Stimulated activated CD4-positive, alpha-beta T cell treated with anti-CD3 and anti-CD28 coated beads, Interleukin-12 subunit alpha, Interleukin-12 subunit beta, amount 100 ng/mL, for 24 hours (primary cell): ENCODE results near the gene TLR9.
"Not testable (repeated sequence)": the region's sequence is repeated elsewhere in the genome, so short reads cannot be mapped to it uniquely, and the experiment has no call there.

ENCODE experiments used
- DNase-seq, 2 experiments: peaks; one replicate each; pipeline ENCODE4 v3.0.0-alpha.2; 2020; ENCODE audit warnings: low read depth in 2 of 2

TLR9 gene

DNA sequence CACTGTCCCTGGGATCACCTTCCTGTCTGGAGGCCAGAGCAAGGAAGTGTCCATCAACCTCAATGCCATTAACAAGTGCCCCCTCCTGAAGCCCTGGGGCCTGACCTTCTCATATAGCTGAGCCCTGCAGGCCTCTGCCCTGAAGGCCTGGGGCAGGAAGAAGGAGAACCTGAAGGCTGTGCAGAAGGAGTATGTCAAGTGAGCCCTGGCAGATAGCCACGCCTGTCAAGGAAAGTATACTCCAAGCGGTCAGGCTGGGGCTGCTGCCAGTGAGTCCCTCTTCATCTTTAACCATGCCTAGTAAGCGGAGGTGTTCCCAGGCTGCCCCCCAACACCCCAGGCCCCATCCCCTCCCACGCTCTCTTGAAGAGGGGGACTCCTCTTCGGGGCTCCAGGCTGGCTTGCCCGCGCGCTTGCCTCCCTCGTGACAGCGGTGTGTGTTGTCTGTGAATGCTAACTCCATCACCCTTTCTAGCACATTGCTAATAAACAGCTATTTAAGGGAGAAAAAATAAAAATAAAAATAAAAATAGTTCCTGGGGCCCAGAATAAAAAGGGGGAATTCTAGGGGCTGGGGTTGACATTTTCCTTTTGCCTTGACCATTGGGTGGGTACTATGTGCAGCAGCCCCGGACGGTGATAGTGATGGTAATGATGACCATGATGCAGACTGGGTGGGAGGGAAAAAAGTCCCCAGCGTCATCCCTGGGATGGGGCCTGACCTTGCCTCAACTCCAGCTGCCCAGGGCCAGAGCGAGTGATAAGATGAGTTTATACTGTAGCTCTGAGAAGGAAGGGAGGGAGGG lies 30.8 kb downstream of the TLR9 start:
- DNase-seq: no peak

DNA sequence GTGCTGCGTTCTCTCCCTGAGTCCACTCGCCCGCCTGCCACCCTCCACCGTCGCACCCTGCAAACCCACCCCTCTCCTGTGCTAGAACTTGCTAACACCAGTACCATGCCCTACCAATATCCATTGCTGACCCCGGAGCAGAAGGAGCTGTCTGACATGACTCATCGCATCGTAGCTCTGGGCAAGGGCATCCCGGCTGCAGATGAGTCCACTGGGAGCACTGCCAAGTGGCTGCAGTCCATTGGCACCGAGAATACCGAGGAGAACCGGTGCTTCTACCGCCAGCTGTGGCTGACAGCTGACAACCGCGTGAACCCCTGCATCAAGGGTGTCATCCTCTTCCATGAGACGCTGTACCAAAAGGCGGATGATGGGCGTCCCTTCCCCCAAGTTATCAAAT lies 32.4 kb downstream of the TLR9 start:
- DNase-seq: no peak

DNA sequence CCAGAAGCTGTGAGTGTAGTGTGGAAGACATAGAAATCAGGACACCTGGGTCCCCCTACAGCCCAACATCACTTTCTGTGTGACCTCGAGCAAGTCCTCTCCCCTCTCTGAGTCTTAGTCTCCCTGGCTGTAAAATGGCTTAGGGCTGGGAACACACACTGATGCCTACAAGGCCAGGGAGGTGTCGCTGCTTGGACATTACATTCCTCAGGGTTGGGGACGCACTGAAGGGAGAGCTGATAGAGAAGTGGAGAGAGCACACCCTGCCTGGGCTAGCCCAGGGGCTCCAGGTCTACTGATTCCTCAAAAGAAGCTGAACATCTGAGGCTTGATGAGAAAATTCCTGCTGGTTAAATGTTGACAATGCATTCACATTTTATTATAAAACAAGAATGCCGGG lies 33.8 kb downstream of the TLR9 start:
- DNase-seq: no peak

DNA sequence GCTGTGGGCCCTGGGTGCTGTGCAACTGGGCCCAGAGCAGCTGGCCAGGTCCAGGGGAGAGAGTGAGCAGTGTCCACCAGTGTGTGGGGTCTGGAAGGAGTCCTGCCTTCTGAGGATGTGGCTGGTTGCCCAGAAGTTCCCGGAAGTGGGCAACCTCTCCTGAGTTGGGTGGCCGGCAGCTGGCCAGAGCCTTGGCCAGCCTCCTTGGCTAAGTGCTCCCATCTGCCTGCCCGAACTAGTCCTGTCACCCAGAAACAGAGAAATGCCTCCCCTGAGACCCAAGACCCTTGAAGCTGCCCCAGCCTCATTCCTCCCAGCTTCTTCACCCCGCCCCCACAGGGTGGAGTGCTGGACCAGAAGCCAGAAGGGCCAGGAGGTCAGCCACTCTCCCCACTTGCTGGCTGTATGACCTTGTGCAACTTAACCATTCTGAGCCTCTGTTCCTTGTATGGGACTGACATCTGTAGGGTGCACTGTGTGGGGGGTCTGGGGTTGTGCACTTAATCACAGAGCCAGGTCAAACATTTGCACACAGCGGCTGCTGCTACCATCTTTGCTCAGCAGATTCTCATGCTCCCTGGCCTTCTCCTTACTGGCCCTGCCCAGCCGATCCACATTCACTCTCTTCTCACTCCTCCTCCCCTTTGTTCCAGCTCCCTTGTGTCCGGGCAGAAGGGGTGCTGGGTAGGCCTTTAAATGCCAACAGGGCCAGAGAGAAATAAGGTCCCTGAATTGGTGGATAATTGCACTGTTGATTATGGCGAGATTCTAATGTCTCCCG lies 35.0 kb downstream of the TLR9 start:
- no peak for DNase-seq

DNA sequence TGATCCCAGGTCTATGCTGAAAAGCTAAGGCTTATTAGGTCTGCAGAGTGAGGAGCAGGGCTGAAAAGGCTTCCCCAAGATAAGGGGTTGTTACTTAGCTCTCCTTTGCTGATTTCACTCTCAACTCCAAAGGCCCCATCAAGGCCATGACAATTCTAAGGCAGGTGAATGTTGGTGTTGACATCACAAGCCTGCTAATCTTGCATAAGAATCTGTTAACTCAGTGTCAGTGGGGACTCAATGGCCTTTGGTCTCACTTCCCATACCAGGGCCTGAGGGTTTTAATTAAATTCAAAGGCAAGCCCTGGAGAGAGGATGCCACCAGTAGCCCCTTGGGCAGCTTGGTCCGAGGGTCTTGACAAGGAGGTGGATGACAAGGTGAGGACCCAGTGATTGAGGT lies 36.9 kb downstream of the TLR9 start:
- no peak for DNase-seq

DNA sequence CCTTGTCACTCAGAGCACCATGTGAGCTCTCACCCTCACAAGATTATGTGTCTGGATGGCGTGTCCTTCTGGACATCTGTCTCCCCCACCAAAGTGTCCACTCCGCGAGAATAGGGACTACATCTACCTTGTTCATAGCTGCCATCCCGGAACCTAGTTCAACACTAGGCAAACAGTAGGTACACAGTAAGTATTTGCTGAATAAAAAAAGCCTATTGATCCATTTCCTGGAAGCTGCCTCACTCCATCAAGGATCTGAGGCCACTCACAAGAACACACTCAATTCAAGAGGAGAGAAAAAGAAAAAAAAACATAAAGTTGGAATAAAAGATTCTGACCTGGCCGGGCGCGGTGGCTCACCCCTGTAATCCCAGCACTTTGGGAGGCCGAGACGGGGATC lies 38.7 kb downstream of the TLR9 start:
- DNase-seq: no peak

DNA sequence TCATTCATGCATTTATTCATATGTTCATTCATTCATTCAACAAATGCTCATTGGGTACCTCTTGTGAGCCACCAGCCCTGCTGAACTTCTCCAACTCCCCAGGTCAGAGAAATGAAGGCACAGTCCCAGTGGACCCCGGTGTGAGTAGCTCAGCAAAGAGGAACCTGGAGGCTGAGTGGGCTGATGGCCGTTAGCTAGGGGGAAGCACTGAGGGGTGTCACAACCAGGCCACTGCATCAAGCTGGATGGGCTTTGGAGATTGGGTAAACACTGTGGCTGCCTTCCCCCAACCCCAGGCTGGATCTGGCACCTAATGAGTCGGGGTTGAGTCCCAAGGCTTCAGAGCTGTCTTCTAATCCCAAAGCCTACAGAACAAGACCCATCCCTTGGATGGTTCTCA lies 39.6 kb downstream of the TLR9 start:
- DNase-seq: no peak

DNA sequence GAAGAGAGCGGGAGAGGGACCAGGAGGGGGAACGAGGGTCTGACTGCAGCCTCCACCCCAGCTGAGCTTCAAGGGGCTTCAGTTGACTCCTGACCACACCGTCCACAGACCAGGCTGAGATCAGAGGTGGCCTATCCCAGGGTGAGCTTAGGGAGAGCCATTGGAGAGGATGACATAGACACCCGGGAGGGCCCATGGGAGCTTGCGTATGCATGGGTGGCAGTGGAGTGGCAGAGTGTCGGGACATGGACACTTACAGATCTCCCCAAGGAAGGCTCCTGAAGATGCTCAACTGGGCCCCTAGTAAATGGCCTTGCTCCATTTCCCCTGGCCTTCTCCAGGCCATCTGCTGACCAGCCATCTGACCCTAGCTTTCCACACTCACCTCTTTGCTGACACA lies 40.1 kb downstream of the TLR9 start:
- no peak for DNase-seq

DNA sequence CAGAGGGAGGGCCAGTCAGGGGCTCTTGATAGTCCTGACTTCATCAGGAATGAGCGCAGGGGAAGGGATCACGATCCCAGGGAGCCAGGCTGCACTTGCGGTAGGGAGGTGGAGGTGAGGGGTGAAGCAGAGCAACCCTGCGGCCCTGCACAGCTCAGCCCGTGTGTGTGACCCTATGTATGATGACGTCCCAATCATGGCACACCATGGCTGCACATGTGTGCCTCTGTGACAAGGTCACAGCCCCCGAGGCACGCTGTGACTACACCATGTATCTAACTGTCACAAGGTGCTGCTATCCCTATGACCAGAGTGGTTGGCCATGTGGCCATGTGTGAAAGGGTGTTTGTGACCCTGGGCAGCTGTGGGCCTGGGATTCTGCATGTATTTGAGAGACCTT lies 40.8 kb downstream of the TLR9 start:
- no peak for DNase-seq

DNA sequence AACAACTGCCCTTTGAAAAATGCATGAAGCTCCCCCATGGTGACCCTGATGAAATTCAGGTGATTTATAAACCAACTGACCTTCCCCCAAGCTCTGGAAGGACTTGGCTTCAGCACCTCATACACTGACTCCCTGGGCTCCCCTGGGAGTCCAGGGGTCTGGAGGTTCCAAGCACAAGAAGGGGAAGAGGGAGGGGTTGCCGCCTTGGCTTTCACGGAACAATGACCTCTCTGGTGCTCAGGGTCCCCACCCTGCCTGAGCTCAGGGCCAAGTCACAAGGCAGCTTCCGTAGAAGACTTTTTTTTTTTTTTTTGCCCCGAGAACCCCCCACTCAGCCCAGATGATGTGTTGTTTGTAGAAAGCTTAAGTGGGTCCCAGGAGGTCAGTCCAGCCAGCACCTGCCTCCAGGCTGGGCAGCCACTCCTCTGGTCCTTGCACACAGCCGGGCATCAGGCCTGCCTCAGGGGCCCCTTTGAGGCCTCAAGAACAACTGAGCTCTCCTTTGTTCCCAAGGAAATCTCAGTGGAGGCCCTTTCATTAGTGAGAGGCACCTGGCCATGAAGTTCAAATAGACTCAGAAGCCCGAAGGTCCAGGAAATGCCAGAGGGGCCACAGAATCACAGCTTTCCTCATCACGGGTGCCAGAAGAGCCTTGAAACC lies 41.5 kb downstream of the TLR9 start:
- DNase-seq: no peak

DNA sequence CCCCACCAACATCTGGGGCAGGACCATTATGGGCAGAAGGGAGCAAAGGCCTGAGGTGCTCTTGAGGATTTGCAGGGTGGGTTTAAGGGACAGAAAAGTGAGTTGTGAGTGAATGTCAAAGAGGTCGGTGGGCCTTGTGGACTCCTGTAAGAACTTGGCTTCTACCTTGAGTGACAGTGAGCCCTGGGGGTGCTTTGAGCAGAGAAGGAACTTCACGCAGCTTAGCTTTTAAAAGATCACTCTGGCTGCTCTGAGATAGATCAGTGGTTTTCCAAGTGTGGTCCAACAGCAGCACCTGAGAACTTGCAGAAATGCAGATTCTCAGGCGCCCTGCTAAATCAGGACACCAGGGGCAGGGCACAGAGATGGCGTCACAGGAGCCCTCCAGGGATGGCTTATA lies 42.8 kb downstream of the TLR9 start:
- DNase-seq: no peak

DNA sequence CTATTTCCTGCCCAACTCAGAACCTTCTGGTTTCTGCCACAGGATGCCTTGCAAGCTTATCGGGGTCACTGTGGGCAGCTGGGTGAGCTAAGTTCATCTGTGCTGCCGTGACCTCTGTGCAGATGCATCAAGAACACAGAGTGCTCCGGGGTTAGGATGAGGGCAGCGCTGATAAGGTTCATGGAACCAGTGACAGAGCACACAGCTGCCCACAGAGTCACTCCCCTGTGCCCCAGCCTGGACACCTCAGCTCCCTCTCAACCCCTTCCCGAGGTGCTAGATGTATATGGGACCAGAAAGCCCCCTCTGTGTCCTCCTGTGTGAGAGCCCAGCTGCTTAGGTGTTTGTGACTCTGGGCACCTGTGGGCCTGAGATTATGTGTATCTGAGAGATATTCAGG lies 43.2 kb downstream of the TLR9 start:
- DNase-seq: no peak

DNA sequence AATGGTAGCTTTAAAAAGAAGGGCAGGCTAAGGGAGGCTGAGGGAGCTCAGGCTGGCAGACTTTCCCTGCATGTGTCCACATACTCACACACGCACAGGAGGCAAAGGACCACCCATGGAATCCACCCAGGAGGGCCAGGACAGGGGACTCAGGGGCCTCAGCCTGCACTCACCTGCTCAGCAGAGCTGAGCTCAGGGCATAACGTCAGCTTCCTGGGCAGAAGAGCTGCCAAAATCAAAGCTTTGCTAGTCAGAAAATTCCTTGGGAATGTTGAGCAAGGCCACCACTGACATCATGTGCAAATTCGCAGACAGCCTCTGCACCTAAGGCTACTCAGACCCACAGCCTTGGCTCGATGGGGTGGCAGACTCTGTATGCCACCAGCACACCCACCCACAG lies 43.9 kb downstream of the TLR9 start:
- no peak for DNase-seq

DNA sequence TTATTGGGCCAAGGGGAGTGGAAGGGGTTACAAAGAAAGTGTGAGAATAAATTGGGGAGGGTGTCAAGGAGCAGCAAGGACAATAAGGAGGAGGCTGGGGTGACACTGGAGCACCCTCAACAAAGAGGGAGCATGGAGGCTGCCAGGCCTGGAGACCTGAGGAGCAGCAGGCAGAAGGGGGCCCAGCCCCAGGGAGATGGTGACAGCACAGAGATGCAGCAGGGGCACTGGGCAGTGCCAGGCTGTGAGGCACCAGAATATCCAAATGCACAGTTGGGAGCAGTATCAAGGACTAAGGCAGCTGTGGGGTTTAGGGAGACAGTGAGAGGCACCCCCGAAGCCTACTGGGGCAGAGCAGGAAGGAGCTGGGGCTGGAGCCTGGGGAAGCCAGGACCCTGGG lies 46.9 kb downstream of the TLR9 start:
- DNase-seq: no peak

DNA sequence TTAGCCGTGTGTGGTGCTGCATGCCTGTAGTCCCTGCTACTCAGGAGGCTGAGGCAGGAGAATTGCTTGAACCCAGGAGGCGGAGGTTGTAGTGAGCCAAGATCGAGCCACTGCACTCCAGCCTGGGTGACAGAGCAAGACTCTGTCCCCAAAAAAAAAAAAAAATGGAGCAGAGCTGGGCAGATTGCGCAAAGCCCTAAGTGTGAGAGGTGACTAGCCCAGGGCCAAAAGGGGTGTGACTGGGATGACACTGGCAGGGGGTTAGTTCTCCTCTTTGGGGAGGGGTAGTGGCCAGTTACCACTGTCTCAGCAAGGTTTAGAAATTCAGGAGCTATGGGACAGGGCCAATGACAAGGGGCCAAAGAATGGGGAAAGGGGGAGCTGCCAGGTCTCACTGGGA lies 47.3 kb downstream of the TLR9 start:
- DNase-seq: not testable (repeated sequence)

DNA sequence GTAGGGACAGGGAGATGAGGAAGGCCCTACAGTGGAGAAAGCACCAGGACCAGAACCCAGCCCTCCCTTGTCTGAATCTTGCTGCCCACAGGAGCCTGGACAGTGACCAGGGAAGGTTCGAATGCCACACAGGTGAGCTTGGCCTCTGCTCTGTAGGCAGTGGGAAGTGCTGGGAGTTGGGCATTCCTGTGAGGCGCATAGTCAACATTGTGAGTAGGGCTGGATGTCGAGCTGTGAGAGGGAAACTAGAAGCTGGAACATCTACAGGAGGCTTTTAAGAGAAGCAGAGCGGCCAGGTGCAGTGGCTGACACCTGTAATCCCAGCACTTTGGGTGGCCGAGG lies 47.8 kb downstream of the TLR9 start:
- no peak for DNase-seq

DNA sequence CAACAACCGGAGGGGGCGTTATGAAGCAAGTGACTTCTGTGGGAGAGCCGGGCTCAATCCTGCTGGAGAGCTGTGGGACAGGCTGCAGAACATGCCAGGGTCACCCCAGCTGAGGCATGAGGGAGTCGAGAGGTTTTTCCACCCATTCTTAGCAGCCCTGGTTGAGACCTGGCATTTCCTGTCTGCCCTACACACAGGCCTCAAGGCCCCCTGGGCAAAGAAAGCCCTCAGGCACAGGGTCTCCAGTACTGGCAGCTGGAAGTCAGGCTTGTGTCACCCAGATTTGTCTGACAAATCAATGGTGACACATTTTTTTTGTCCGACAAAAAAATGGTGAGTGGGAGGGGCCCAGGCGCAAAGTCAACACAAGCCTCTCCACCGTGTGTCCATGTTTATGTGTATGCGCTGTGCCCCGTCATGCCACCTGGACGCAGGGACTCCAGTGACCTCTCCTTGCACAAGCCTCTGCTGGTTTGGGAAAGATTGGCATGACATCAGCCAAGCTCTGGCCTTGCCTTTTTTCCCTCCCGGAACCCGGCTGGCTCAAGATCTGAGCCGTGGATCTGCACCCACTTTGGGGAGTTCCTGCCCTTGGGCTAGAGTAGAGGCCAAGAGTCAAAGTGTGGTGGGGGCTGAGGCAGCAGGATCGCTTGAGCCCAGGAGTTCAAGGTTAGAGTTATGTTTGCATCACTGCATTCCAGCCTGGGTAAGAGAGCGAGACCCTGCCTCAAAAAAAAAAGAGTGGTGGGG lies 48.3 kb downstream of the TLR9 start:
- no peak for DNase-seq

DNA sequence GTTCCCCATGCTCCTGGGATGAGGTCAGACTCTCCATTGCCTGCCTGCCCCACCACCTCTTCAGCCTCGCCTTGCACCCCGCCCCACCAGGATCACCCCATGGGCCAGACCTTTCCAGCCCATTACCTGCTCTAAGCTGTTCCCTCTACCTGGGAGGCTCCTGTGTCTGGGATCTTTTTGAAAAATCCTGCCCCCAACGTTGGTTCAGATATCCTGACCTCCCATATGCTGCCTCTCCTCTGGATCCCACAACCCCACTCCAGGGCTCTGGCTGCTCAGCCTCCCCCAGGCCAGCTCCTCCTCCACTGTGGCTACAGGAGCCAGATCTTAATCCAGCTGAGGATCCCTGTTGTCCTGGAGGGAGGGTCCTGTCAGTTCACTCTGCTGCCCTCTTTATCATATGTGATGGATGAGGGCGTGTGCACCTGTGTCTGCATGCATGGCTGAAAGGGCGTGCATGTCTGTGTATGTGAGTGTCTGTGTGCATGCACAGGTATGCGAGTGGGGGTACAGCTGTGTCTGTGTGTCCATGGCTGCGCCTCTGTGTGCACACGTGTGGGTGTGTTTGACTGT lies 49.2 kb downstream of the TLR9 start:
- no peak for DNase-seq

DNA sequence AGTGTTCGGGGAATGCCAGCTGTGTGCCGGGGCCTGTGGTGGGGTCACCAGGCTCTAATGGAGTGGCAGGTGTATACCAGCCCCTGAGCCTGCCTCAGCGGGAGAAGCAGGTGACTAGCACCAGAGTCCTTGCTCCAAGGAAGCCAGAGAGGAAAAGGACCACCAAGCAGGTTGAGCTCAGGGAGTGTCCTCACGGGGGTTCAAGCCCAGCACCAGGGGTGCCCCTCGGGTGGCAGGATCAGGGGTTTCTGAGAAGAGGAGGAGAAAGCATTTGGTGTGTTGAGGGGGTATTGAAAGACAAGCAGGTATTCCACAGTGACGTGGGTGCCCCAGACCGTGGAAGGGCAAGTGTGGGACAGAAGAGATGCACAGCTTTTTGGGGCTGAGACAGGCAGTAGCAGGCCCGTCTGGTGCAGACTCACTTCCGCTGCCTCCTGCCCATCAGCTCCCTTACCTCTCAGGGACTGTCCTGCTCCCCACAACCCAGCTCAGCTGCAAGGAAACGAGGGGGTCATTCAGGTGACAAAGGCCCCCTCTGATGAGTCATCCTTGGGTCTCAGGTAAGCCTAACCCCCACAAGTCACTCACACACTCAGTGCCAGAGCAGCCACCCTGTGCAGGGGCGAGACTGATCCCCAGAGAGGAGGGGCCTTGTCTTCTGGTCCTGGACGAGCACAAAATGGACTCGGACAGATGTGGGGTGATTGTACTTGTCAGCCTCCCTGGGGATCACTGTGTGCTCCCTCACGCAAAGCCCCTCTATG lies 49.8 kb downstream of the TLR9 start:
- no peak for DNase-seq

DNA sequence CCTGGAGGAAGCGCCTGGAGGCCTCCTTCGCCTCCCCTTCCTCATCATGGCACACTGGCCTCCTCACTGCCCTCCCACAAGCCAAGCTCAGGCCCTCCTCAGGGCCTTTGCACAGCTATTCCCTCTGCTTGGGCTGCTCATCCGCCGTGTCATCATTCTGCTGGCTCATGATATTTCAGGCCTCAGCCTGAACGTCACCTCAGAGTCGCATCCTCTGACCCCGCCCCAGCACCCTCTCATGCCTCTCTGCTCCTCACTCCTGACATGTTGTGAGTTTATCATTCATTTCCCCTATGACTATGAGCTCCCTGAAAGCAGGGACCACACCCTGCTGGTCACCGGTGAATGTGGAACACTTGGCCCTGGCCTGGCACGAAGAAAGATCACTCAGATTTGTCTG lies 50.5 kb downstream of the TLR9 start:
- no peak for DNase-seq

DNA sequence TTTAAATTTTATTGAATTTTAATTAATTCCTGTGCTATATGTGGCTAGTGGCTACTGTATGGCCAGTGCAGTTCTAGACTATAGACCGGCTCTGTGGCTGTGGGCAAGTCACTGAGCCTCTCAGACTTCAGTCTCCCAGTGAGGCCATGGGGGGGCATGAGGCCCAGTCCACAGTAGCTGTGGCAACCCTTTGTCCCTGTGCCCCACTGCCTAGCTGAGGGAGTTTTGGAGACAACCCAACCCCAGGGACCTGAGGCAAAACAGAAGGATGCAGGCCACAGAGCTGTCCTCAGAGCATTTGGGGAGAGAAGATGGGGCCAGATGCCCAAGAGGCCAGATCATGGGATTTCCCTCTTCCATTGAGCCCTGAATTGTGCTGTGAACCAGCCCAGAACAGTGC lies 52.3 kb downstream of the TLR9 start:
- no peak for DNase-seq
